Thyroid gland (tissue), 4 donors: Measurements from ENCODE around the gene GOPC. TPM values are rescaled to one million over a fixed set of nuclear protein-coding genes. Genes with fewer than 3 reads are reported as not detected.

Source experiments
- DNase-seq, 2 donors: peaks; one replicate each; pipeline ENCODE4 v3.0.0-alpha.2; 2019
- H3K27ac ChIP-seq, 3 donors: fragments of 200-600 bp; sonication (generic); 1 replicate in 2 of 3; 2 replicates in 1 of 3; pipeline ENCODE4 v1.5.1; 2016 to 2019; ENCODE audit warnings: mild to moderate bottlenecking in 1 of 3, moderate library complexity in 1 of 3
- H3K27me3 ChIP-seq: fragments of 200-600 bp; sonication (generic); one replicate; pipeline ENCODE4 v1.5.1; 2019
- H3K36me3 ChIP-seq, 2 donors: fragments of 200-600 bp; sonication (generic); one replicate each; pipeline ENCODE4 v1.5.1; 2016 to 2019
- H3K4me1 ChIP-seq, 2 donors: fragments of 200-600 bp; sonication (generic); one replicate each; pipeline ENCODE4 v1.5.1; 2017 to 2019
- H3K4me3 ChIP-seq, 3 donors: fragments of 200-600 bp; sonication (generic); replicated peaks in 1 of 3; 1 replicate in 2 of 3; 2 replicates in 1 of 3; pipeline ENCODE4 v1.5.1; 2016; ENCODE audit warnings: mild to moderate bottlenecking in 1 of 3
- H3K9me3 ChIP-seq: fragments of 200-600 bp; sonication (generic); one replicate; pipeline ENCODE4 v1.5.1; 2017
- POLR2A ChIP-seq, 2 donors: fragments of 450-650 bp; IDR thresholded peaks; one replicate each; pipeline ENCODE4 v1.6.1; 2017; ENCODE audit warnings: antibody characterized with exemption in 2 of 2, mild to moderate bottlenecking in 2 of 2, moderate library complexity in 1 of 2
- WGBS, 2 donors: methylation state at CpG; one replicate each; pipeline ENCODE4 v1.1.5; 2017; 5-methylcytosine and 5-hydroxymethylcytosine counted together
- intact Hi-C: fragments of 100-400 bp; cut with DNase I; formaldehyde crosslinking; loops from one replicate; pipeline ENCODE4 v1.15.1; 2023
- total RNA-seq, 4 donors: library from RNA; depleted of rRNA; stranded (reverse); fragments of >200 nt; gene quantifications; one replicate each; pipeline ENCODE4 v1.2.3, GENCODE V29; 2016
- TF ChIP-seq, protein P1 (sequence below), 6 experiments: fragments of 200-600 bp in 3 of 6; fragments of 450-650 bp in 3 of 6; sonication (generic) in 3 of 6; IDR thresholded peaks; one replicate each; pipeline ENCODE4 v1.5.1; 2016 to 2019; ENCODE audit warnings: antibody characterized with exemption in 6 of 6, mild to moderate bottlenecking in 2 of 6, inconsistent platforms in 1 of 6, moderate library complexity in 1 of 6

GOPC gene
- total RNA-seq, 4 donors from 2014 or later = 37.9 to 49.5 (median 41.7) TPM

DNA sequence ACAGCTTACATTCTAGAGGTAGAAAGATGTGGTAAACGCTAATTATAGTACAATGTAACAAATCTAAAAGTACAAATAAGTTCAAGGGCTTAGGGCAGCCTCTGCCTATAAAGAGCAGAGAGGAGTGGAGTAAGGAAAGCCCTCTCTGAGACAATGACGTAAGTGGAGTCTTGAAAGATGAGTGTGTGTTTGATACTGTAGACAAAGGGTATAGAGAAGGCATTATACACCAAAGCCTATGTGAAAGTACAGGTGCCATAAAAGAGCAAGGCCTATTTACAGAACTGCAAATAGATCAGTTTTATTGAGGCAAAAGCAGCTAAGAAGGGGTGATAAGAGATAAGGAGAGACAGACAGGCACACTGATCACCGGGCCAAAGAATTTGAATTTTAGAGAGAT lies 10.9 kb downstream of the GOPC start:
- H3K27ac ChIP-seq = no peak overlapping the region
- intact Hi-C loops = loop anchor here (10.0 kb wide), 1 partner anchor 47 kb away; no protein-coding TSS in a partner anchor
- 95% methylated on average over 3 of the region's 3 CpGs for WGBS, 2 donors
- H3K36me3 ChIP-seq = no peaks in the 10 kb centered on the region
- H3K4me1 ChIP-seq = no peaks in the 10 kb centered on the region
- TF ChIP-seq, protein P1, sequence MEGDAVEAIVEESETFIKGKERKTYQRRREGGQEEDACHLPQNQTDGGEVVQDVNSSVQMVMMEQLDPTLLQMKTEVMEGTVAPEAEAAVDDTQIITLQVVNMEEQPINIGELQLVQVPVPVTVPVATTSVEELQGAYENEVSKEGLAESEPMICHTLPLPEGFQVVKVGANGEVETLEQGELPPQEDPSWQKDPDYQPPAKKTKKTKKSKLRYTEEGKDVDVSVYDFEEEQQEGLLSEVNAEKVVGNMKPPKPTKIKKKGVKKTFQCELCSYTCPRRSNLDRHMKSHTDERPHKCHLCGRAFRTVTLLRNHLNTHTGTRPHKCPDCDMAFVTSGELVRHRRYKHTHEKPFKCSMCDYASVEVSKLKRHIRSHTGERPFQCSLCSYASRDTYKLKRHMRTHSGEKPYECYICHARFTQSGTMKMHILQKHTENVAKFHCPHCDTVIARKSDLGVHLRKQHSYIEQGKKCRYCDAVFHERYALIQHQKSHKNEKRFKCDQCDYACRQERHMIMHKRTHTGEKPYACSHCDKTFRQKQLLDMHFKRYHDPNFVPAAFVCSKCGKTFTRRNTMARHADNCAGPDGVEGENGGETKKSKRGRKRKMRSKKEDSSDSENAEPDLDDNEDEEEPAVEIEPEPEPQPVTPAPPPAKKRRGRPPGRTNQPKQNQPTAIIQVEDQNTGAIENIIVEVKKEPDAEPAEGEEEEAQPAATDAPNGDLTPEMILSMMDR (IDR thresholded peaks at IDR 0.05) = no peak
- TF ChIP-seq POLR2A (IDR thresholded peaks at IDR 0.05) = no peak
- H3K9me3 ChIP-seq = no peaks in the 10 kb centered on the region
- H3K4me3 ChIP-seq = no peak overlapping the region
- no peak for DNase-seq
- H3K27me3 ChIP-seq = no peaks in the 10 kb centered on the region

DNA sequence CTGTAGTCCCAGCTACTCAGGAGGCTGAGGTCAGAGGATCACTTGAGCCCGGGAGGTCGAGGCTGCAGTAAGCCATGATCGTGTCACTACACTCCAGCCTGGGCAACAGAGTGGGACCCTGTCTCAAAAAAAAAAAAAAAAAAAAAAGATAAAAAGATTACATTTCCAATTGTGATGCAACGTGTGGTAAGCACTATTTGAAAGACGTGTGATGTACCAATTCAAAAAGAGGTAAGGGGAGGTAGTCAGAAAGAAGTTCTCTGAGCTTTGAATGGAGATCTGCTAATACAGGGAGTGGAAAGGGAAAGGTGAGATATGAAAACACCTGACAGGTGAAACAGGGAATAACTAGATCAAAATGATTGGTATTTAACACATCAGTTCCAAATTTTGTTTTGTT lies 11.9 kb downstream of the GOPC start:
- no peak overlapping the region for H3K4me3 ChIP-seq
- no peak for TF ChIP-seq POLR2A (IDR thresholded peaks at IDR 0.05)
- TF ChIP-seq, protein P1 (IDR thresholded peaks at IDR 0.05) = no peak
- DNase-seq = no peak
- H3K27ac ChIP-seq = no peak overlapping the region
- H3K27me3 ChIP-seq = no peaks in the 10 kb centered on the region
- WGBS, 2 donors = 96 to 97% methylated on average over 5 of the region's 5 CpGs
- H3K36me3 ChIP-seq = no peaks in the 10 kb centered on the region
- H3K9me3 ChIP-seq = no peaks in the 10 kb centered on the region
- no peaks in the 10 kb centered on the region for H3K4me1 ChIP-seq
- intact Hi-C loops = loop anchor here (10.0 kb wide), 1 partner anchor 46 kb away; no protein-coding TSS in a partner anchor

DNA sequence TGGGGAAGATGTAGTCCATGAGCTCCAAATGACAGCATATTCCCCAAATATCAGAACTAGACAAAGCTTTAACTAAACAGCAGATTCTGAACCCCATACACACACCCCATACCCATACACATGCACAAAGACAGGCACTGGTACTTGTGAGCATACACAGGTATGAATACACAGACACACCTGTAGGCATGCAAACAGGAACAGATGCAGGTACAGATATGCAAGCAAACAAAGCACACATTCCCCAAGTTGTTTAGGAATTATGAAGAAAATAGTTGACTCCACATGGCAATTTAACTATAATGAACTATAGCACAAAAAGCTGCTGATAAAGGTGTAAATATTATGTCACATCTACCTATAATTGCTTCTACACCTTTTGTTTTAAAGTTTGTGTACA lies 16.7 kb downstream of the GOPC start:
- no peaks in the 10 kb centered on the region for H3K9me3 ChIP-seq
- intact Hi-C loops = no loop called here
- H3K4me3 ChIP-seq = no peak overlapping the region

DNA sequence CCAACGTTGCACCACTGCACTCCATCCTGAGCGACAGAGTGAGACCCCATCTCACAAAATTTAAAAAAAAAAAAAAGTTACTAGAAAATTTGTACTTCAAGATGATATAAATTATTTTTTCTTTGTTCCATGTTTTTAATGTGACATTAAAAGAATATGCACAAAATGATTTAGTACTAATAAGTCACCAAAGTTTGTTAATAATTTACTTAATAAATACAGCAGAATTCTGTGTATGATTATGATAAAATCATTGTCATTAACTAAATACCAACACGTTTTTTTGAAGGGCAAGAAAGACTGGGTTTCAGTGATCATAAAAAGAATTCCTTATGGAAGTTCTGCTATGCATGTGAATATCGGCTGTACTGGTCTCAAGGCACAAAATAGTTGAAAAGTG lies 28.1 kb downstream of the GOPC start:
- 90 to 93% methylated on average over 4 of the region's 4 CpGs for WGBS, 2 donors
- no peak overlapping the region for H3K4me3 ChIP-seq
- no peaks in the 10 kb centered on the region for H3K4me1 ChIP-seq
- H3K27ac ChIP-seq = no peak overlapping the region
- DNase-seq = no peak
- H3K36me3 ChIP-seq = peaks cover 0 to 6% of the 10 kb centered on the region in 2 donors
- no peaks in the 10 kb centered on the region for H3K27me3 ChIP-seq
- intact Hi-C loops = no loop called here
- no peaks in the 10 kb centered on the region for H3K9me3 ChIP-seq
- no peak for TF ChIP-seq POLR2A (IDR thresholded peaks at IDR 0.05)
- TF ChIP-seq, protein P1 (IDR thresholded peaks at IDR 0.05) = no peak

More for the DNA sequence above, 16.7 kb downstream of the GOPC start:
- no peaks in the 10 kb centered on the region for H3K4me1 ChIP-seq
- TF ChIP-seq, protein P1 (IDR thresholded peaks at IDR 0.05) = no peak
- TF ChIP-seq POLR2A (IDR thresholded peaks at IDR 0.05) = no peak
- H3K27me3 ChIP-seq = no peaks in the 10 kb centered on the region
- H3K27ac ChIP-seq = no peak overlapping the region
- H3K36me3 ChIP-seq = no peaks in the 10 kb centered on the region
- no peak for DNase-seq

DNA sequence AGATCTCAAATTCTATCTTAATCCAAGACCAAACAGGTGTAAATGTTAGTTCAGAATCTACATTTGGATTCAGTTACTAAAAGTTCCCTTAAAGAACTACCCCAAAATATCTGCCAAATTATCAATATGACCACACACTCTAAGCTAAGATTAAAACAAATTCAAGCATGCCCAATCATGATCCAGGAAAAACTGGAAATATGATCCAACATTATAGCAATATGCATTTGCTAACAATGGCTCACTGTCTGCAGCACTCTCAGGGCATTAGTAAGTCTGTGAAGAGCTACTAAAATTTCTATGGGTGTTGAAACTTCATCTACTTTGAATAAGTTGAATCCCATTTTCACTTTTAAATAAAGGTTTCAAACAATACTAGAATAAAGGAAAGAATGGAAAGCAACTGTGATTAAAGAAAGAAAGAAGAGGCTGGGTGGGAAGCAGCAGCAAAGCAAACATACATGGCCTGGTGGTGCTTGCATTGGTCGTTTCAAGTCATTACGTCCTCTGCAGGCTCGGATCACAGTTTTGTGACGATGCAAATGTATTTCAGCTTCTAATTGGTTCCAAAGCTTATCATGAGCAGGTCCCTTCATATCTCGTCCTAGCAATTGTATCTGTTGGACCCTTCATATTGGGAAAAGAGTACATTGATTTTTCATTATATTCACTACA lies 29.2 kb downstream of the GOPC start:
- Histone ChIP-seq H3K27ac (no peak overlapping the region), H3K9me3 (no peaks in the 10 kb centered on the region), H3K4me3 (no peak overlapping the region), H3K4me1 (no peaks in the 10 kb centered on the region), H3K36me3 (peaks cover 8% of the 10 kb centered on the region in 2 donors), H3K27me3 (no peaks in the 10 kb centered on the region)
- TF ChIP-seq, protein P1 (IDR thresholded peaks at IDR 0.05) = no peak
- no peak for TF ChIP-seq POLR2A (IDR thresholded peaks at IDR 0.05)
- WGBS, 2 donors = 93 to 96% methylated on average over 5 of the region's 5 CpGs
- DNase-seq = no peak
- intact Hi-C loops = no loop called here
